Progenitor cell of endocrine pancreas (in vitro differentiated cells): Measurements from ENCODE around the gene CALY. TPM values are rescaled to one million over a fixed set of nuclear protein-coding genes. Genes with fewer than 3 reads are reported as not detected.
"Not testable (repeated sequence)": the region's sequence is repeated elsewhere in the genome, so short reads cannot be mapped to it uniquely, and the experiment has no call there.

Experiments used
- DNase-seq: peaks from one replicate; pipeline ENCODE4 v3.0.0; 2021; ENCODE audit warnings: low spot score; ENCODE audit not compliant: unreplicated experiment
- H3K27ac Mint-ChIP-seq: 2 replicates; pipeline ENCODE4 v1.8.0; 2021; ENCODE audit warnings: mild to moderate bottlenecking, moderate library complexity, mixed read lengths
- H3K27me3 Mint-ChIP-seq: 2 replicates; pipeline ENCODE4 v1.8.0; 2021; ENCODE audit warnings: mixed read lengths
- H3K36me3 Mint-ChIP-seq: 2 replicates; pipeline ENCODE4 v1.8.0; 2022; ENCODE audit warnings: mixed read lengths; ENCODE audit not compliant: insufficient read depth
- H3K4me1 Mint-ChIP-seq: 2 replicates; pipeline ENCODE4 v1.8.0; 2021; ENCODE audit warnings: low read depth, mixed read lengths
- H3K4me3 Mint-ChIP-seq: 2 replicates; pipeline ENCODE4 v1.8.0; 2021; ENCODE audit warnings: low read depth, mild to moderate bottlenecking, moderate library complexity, mixed read lengths
- H3K9me3 Mint-ChIP-seq: 2 replicates; pipeline ENCODE4 v1.8.0; 2021; ENCODE audit warnings: low read depth, mixed read lengths
- total RNA-seq: library from RNA; stranded (reverse); gene quantifications from 2 replicates; pipeline ENCODE4 v1.2.1, GENCODE V29; 2021
- TF ChIP-seq, protein P1 (sequence below): fragments of 200-600 bp; sonication (generic); IDR thresholded peaks from one replicate; pipeline ENCODE4 v1.5.0; 2021; ENCODE audit warnings: antibody characterized with exemption, mild to moderate bottlenecking; ENCODE audit not compliant: unreplicated experiment

The CALY gene
- total RNA-seq, 1 donor from 2014 or later: 2.5 TPM

DNA sequence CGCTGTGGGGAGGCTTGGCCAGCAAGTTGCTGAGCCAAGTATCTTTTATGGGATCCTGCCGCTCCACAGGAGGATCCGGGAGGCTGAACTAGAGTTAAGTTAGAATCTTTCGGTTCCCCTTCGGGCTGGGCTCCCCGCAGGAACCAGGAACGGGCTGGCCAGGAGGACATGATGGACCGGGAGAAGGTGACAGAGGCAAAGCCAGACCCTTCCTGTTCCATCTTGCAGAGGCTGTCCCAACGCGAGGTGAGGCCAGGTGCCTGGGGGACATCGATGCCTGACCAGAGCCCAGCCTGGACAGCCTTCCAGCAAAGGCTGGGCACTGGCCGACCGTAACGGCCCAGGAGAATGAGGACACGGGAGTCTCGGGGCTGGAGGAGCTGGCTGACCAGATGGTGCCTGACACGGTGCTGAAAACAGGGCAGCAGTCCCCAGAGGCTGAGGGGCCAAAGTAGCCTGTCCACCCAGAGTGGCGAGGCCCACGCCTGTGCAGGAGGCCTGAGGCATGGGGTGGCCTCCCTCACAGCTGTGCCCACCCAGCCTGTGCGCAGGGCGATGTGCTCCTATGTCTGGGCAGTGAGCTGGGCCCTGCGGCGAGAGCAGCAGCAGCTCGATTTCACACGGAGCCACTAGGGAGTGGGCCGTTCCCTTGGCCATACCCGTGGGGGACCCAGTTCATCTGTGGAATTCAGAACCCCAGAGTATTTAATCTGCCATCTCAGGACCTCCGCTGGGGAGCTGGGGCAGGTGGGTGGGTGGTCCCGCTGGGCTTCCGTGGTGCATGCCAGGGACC, 40.5 kb upstream of the CALY start:
- no peak for DNase-seq
- Mint-ChIP-seq H3K9me3 (no peaks in the 10 kb centered on the region), H3K4me3 (peak overlapping the region; percentile 39), H3K36me3 (no peaks in the 10 kb centered on the region), H3K27me3 (peaks cover 33% of the 10 kb centered on the region), H3K4me1 (peaks cover 5% of the 10 kb centered on the region), H3K27ac (no peak overlapping the region)
- TF ChIP-seq, protein P1, sequence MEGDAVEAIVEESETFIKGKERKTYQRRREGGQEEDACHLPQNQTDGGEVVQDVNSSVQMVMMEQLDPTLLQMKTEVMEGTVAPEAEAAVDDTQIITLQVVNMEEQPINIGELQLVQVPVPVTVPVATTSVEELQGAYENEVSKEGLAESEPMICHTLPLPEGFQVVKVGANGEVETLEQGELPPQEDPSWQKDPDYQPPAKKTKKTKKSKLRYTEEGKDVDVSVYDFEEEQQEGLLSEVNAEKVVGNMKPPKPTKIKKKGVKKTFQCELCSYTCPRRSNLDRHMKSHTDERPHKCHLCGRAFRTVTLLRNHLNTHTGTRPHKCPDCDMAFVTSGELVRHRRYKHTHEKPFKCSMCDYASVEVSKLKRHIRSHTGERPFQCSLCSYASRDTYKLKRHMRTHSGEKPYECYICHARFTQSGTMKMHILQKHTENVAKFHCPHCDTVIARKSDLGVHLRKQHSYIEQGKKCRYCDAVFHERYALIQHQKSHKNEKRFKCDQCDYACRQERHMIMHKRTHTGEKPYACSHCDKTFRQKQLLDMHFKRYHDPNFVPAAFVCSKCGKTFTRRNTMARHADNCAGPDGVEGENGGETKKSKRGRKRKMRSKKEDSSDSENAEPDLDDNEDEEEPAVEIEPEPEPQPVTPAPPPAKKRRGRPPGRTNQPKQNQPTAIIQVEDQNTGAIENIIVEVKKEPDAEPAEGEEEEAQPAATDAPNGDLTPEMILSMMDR: no peak

DNA sequence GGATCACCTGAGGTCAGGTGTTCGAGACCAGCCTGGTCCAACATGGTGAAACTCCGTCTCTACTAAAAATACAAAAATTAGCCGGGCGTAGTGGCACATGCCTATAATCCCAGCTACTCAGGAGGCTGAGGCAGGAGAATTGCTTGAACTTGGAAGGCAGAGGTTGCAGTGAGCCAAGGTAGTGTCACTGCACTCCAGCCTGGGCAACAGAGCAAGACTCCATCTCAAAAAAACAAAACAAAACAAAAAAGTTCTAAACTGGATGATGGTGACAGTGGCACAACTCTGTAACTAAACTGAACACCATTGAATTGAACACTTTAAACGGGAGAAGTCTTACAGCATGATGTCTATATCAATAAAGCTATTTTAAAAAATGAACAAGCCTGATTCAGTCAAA, 39.5 kb upstream of the CALY start:
- Mint-ChIP-seq H3K4me3 (peak overlapping the region; percentile 49), H3K27me3 (peaks cover 33% of the 10 kb centered on the region)
- H3K4me1 Mint-ChIP-seq, H3K9me3 Mint-ChIP-seq, H3K27ac Mint-ChIP-seq, H3K36me3 Mint-ChIP-seq, DNase-seq: not testable (repeated sequence)

DNA sequence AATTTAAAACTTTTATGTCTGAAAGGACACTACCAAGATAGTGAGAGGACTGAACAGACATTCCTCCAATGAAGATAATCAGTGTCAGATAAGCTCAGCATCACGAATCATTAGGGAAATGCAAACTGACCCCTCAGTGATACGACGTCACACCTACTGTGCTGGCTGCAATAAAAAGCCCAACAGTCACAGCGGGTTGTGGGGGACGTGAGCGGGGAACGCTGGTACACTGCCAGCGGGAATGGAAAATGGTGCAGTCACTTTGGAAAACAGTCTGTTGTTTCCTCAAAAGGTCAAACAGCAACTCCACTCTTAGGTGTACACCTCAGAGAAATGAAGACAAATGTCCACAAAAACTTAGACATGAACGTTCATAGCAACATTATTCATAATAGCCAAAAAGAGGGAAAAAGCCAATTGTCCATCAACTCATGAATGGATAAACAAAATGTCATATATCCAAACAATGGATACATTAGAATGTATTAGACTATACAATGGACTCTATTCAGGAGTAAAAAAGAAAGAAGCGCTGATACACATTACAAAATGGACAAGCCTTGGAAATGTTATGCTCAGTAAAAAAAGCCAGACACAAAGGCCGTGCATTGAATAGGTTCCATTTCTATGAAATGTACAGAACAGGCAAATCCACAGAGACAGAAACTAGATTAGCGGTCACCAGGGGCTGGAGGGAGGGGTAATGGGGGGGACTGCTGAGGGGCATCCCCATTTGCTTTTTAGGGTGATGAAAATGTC, 38.8 kb upstream of the CALY start:
- peak overlapping the region; percentile 65 for H3K4me3 Mint-ChIP-seq

DNA sequence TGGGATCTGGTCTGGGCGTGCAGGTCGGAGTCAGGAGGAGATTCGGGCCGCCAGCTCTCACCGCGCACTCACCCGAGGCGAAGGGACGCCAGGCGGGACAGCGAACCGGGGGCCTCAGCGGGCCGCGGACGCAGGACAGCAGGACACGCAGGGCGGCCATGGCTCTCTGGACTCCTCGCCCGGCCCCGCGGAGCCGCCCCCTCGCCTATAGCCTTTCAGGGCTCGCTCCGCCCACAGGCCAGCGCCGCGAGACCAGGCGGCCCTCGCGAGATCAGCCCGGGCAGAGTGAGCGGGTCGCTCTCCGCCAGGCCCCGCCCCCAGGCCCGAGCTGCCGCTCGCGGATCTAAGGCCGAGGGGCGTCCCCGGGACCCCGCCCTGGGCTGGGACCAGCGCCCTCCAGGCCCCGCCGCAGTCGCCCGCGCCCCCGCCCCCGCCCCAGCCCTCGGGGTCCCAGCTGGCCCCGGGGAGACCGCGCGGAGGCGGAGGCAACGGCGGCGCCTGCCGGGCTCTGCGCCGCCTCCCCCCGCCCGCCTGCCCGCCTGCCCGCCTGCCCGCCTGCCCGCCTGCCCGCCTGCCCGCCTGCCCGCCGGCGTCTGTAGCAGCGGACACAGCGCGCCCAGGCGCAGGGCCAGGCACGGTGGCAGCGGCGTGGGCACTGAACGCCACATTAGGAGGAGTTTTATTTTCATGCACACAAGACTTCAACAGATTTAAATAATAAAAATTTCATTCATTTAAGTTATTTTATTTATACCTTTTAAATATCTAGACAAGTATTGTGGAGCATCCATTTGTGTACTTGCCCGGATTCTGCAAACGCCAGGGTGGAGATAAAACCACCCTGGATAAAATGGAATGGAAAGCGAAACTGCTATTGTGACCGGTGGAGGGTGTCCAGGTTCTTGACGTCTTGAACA, 36.7 kb upstream of the CALY start, which contains the start of gene ECHS1:
ECHS1 (minus strand) TSS at position 181 of the 917 bp plus-strand sequence; CDS start at position 160, 21 bp downstream.
- H3K27me3 Mint-ChIP-seq: peaks cover 33% of the 10 kb centered on the region
- peaks cover 2% of the 10 kb centered on the region for H3K36me3 Mint-ChIP-seq
- H3K27ac Mint-ChIP-seq: peak within 1 kb of the TSS; percentile 95
- peak; percentile 98 for DNase-seq
- H3K9me3 Mint-ChIP-seq: no peaks in the 10 kb centered on the region
- H3K4me3 Mint-ChIP-seq: peak within 1 kb of the TSS; percentile 90
- H3K4me1 Mint-ChIP-seq: peaks cover 7% of the 10 kb centered on the region
- TF ChIP-seq, protein P1: no peak

More for the DNA sequence above, 38.8 kb upstream of the CALY start:
- Mint-ChIP-seq H3K27ac (no peak overlapping the region), H3K4me1 (peaks cover 7% of the 10 kb centered on the region), H3K27me3 (peaks cover 33% of the 10 kb centered on the region), H3K9me3 (no peaks in the 10 kb centered on the region), H3K36me3 (no peaks in the 10 kb centered on the region)
- TF ChIP-seq, protein P1: no peak
- no peak for DNase-seq

DNA sequence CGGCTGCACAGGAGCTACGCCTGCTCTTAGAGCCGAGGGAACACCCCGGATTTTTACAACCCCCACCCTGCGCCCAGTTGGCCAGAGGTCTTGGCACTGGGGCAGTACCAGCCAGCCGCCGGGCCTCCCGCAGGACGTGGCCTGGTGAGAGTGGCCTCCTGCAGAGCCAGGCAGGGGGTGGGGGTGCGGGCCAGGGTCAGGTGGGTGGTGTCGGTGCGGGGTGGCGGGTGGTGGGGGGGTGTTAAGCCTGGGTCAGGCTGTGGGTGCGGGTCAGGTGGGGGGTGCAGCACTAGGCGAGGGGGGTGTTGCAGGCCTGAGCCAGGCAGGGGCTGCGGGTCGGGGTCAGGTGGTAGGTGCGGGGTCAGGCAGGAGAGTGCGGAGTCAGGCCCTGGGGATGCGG, 35.8 kb upstream of the CALY start:
- DNase-seq: no peak
- TF ChIP-seq, protein P1: no peak
- Mint-ChIP-seq H3K4me1 (peaks cover 6% of the 10 kb centered on the region), H3K27me3 (peaks cover 33% of the 10 kb centered on the region), H3K9me3 (no peaks in the 10 kb centered on the region), H3K27ac (no peak overlapping the region), H3K36me3 (peaks cover 3% of the 10 kb centered on the region), H3K4me3 (peak overlapping the region; percentile 75)
